Measurements from ENCODE around the gene ASMTL. TPM values are rescaled to one million over a fixed set of nuclear protein-coding genes. Genes with fewer than 3 reads are reported as not detected.

Gene ASMTL
- total and polyA plus RNA-seq, 2 of the 13 experiments (the other 11 are each of a cell fraction or from before 2014, with no cell fraction given) = 5.6 to 16.3 TPM

DNA sequence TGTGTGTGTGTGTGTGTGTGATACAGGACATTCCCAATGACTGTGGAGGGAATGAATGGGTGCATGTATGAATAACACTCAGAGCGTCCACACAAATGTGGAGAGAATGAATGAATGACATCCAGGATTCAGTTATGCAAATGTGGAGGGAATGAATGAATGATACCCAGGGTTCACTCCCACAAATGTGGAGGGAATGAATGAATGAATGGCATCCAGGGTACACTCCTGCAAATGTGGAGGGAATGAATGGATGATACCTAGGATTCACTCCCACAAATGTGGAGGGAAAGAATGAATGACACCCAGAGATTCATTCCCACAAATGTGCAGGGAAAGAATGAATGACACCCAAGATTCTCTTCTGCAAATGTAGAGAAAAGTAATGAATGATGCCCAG lies 36.0 kb upstream of the ASMTL start:
- no peak for FAIRE-seq
- Histone ChIP-seq H3K4me2 (ENCODE audit: low read depth, low read length) (no peak overlapping the region), H3K4me3 (replicated peaks in 1 of 3; ENCODE audit: insufficient read depth in 1 of 3, low read depth in 2 of 3, low read length in 3 of 3) (no peak overlapping the region), H3K27ac (ENCODE audit: extremely low read length, insufficient read depth, low read length) (no peak overlapping the region), H2AFZ (ENCODE audit: low read length) (no peak overlapping the region), H3K9ac (ENCODE audit: insufficient read depth, low read depth, low read length) (no peak overlapping the region), H3K36me3 (replicated peaks in 1 of 2; ENCODE audit: control insufficient read depth in 1 of 2, insufficient read depth in 2 of 2, low read length in 2 of 2) (no peaks in the 10 kb centered on the region), H3K79me2 (ENCODE audit: insufficient read depth, low read length) (no peaks in the 10 kb centered on the region), H4K20me1 (ENCODE audit: insufficient read depth, low read length) (no peaks in the 10 kb centered on the region), H3K4me1 (ENCODE audit: insufficient read depth, low read length) (peaks cover 7% of the 10 kb centered on the region), H3K9me3 (ENCODE audit: low read length) (no peaks in the 10 kb centered on the region), H3K27me3 (ENCODE audit: control insufficient read depth in 1 of 2, insufficient read depth in 2 of 2, low read length in 2 of 2) (no peaks in the 10 kb centered on the region)
- in situ Hi-C loops (cut with HindIII; ENCODE audit: extremely low pct_ligation_motif_present, low pct_unique_long_range_greater_than_20kb) = no loop called here
- CTCF ChIA-PET (ENCODE audit: low intra/inter-chr PET ratio, low total read pairs) = no interaction called here
- TF ChIP-seq DR1 (CRISPR knock-in tag; IDR thresholded peaks at IDR 0.05) = no peak
- TF ChIP-seq, protein P1, sequence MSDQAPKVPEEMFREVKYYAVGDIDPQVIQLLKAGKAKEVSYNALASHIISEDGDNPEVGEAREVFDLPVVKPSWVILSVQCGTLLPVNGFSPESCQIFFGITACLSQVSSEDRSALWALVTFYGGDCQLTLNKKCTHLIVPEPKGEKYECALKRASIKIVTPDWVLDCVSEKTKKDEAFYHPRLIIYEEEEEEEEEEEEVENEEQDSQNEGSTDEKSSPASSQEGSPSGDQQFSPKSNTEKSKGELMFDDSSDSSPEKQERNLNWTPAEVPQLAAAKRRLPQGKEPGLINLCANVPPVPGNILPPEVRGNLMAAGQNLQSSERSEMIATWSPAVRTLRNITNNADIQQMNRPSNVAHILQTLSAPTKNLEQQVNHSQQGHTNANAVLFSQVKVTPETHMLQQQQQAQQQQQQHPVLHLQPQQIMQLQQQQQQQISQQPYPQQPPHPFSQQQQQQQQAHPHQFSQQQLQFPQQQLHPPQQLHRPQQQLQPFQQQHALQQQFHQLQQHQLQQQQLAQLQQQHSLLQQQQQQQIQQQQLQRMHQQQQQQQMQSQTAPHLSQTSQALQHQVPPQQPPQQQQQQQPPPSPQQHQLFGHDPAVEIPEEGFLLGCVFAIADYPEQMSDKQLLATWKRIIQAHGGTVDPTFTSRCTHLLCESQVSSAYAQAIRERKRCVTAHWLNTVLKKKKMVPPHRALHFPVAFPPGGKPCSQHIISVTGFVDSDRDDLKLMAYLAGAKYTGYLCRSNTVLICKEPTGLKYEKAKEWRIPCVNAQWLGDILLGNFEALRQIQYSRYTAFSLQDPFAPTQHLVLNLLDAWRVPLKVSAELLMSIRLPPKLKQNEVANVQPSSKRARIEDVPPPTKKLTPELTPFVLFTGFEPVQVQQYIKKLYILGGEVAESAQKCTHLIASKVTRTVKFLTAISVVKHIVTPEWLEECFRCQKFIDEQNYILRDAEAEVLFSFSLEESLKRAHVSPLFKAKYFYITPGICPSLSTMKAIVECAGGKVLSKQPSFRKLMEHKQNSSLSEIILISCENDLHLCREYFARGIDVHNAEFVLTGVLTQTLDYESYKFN (CRISPR knock-in tag; conservative IDR thresholded peaks at IDR 0.05) = no peak
- ATAC-seq = no peak
- intact Hi-C loops (cut with micrococcal nuclease; ENCODE audit: unreplicated experiment) = no loop called here
- POLR2A ChIA-PET = no interaction called here
- BruUV-seq (replicated peaks) = no TSS peak
- 96% methylated on average over 1 of the region's 1 CpG for WGBS (ENCODE audit: low lambda C conversion rate)
- DNase-seq (ENCODE audit: low spot score) = no peak

DNA sequence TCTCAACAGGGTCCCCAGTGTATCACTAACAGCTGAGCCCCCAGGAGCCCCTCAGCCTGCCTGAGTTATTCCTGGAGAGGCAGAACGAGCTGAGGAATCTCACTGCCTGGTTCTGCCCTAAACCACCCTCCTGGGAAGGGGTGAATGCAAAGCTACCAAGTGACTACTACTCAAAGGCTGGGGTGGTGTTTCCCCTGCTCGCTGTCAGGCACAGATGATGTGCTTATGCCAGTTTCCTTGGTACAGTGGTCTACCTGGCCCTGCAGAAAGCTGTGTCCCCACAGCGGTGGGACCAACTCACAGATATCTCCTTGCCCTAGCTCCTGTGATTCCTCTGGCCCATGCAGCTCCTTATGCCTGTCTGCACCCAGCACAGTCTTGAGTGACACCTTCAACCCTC lies 35.4 kb upstream of the ASMTL start:
- no peaks in the 10 kb centered on the region for H3K9me3 ChIP-seq (ENCODE audit: low read length)
- no peak overlapping the region for H3K9ac ChIP-seq (ENCODE audit: insufficient read depth, low read depth, low read length)
- intact Hi-C loops (cut with micrococcal nuclease; ENCODE audit: unreplicated experiment) = no loop called here
- no peak overlapping the region for H3K4me3 ChIP-seq (replicated peaks in 1 of 3; ENCODE audit: insufficient read depth in 1 of 3, low read depth in 2 of 3, low read length in 3 of 3)
- ChIA-PET POLR2A (no interaction called here), CTCF (ENCODE audit: low intra/inter-chr PET ratio, low total read pairs) (no interaction called here)
- in situ Hi-C loops (cut with HindIII; ENCODE audit: extremely low pct_ligation_motif_present, low pct_unique_long_range_greater_than_20kb) = no loop called here
- BruUV-seq (replicated peaks) = no TSS peak
- no peaks in the 10 kb centered on the region for H4K20me1 ChIP-seq (ENCODE audit: insufficient read depth, low read length)
- ATAC-seq (no peak), DNase-seq (ENCODE audit: low spot score) (no peak), FAIRE-seq (no peak)
- no peak overlapping the region for H2AFZ ChIP-seq (ENCODE audit: low read length)
- no peaks in the 10 kb centered on the region for H3K27me3 ChIP-seq (ENCODE audit: control insufficient read depth in 1 of 2, insufficient read depth in 2 of 2, low read length in 2 of 2)
- H3K4me1 ChIP-seq (ENCODE audit: insufficient read depth, low read length) = peaks cover 13% of the 10 kb centered on the region
- 69% methylated on average over 2 of the region's 3 CpGs for WGBS (ENCODE audit: low lambda C conversion rate)
- no peak overlapping the region for H3K4me2 ChIP-seq (ENCODE audit: low read depth, low read length)
- H3K27ac ChIP-seq (ENCODE audit: extremely low read length, insufficient read depth, low read length) = no peak overlapping the region
- H3K79me2 ChIP-seq (ENCODE audit: insufficient read depth, low read length) = no peaks in the 10 kb centered on the region
- H3K36me3 ChIP-seq (replicated peaks in 1 of 2; ENCODE audit: control insufficient read depth in 1 of 2, insufficient read depth in 2 of 2, low read length in 2 of 2) = no peaks in the 10 kb centered on the region
- no peak for TF ChIP-seq REXO4 (CRISPR knock-in tag; IDR thresholded peaks at IDR 0.05; ENCODE audit: borderline replicate concordance)
- no peak for TF ChIP-seq ZNF101 (CRISPR knock-in tag; IDR thresholded peaks at IDR 0.05; ENCODE audit: borderline replicate concordance, low read depth)
- TF ChIP-seq PRPF4 (IDR thresholded peaks at IDR 0.05; ENCODE audit: low read depth, low read length, poor library complexity, severe bottlenecking) = no peak
- no peak for TF ChIP-seq THAP11 (CRISPR knock-in tag; IDR thresholded peaks at IDR 0.05)
- TF ChIP-seq MAFF (IDR thresholded peaks at IDR 0.05; ENCODE audit: low read depth, low read length) = no peak
- TF ChIP-seq HES4 (CRISPR knock-in tag; IDR thresholded peaks at IDR 0.05; ENCODE audit: borderline replicate concordance) = no peak
- TF ChIP-seq, protein P2, sequence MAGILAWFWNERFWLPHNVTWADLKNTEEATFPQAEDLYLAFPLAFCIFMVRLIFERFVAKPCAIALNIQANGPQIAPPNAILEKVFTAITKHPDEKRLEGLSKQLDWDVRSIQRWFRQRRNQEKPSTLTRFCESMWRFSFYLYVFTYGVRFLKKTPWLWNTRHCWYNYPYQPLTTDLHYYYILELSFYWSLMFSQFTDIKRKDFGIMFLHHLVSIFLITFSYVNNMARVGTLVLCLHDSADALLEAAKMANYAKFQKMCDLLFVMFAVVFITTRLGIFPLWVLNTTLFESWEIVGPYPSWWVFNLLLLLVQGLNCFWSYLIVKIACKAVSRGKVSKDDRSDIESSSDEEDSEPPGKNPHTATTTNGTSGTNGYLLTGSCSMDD (CRISPR knock-in tag; IDR thresholded peaks at IDR 0.05) = no peak
- TF ChIP-seq, protein P3, sequence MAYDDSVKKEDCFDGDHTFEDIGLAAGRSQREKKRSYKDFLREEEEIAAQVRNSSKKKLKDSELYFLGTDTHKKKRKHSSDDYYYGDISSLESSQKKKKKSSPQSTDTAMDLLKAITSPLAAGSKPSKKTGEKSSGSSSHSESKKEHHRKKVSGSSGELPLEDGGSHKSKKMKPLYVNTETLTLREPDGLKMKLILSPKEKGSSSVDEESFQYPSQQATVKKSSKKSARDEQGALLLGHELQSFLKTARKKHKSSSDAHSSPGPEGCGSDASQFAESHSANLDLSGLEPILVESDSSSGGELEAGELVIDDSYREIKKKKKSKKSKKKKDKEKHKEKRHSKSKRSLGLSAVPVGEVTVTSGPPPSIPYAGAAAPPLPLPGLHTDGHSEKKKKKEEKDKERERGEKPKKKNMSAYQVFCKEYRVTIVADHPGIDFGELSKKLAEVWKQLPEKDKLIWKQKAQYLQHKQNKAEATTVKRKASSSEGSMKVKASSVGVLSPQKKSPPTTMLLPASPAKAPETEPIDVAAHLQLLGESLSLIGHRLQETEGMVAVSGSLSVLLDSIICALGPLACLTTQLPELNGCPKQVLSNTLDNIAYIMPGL (CRISPR knock-in tag; IDR thresholded peaks at IDR 0.05; ENCODE audit: borderline replicate concordance in 1 of 2, low read depth in 1 of 2) = no peak
- TF ChIP-seq ZNF749 (CRISPR knock-in tag; IDR thresholded peaks at IDR 0.05; ENCODE audit: borderline replicate concordance) = no peak
- no peak for TF ChIP-seq CCAR2 (optimal IDR thresholded peaks at IDR 0.05; ENCODE audit: low read depth, low read length)
- no peak for TF ChIP-seq ZNF234 (CRISPR knock-in tag; conservative IDR thresholded peaks at IDR 0.05)
